CD4-positive, alpha-beta T cell treated with Interleukin-15 for 1 hour (primary cell): ENCODE measurements around the gene NEIL3.
A peak's percentile ranks its signal among the peaks of the same experiment; 100 is the strongest.
"Not testable (repeated sequence)": the region's sequence is repeated elsewhere in the genome, so short reads cannot be mapped to it uniquely, and the experiment has no call there.

Experiments
- DNase-seq: peaks from one replicate; pipeline ENCODE4 v3.0.0-alpha.2; 2020

NEIL3 gene

GRCh38 chr4:177302371-177303100 lies 7.1 kb upstream of the NEIL3 start:
- no peak for DNase-seq

- no peak for DNase-seq
These were observed 5.6 kb upstream of the NEIL3 start for GRCh38 chr4:177304094-177304493.

GRCh38 chr4:177304864-177305263 lies 4.8 kb upstream of the NEIL3 start:
- not testable (repeated sequence) for DNase-seq

- peak; percentile 30 for DNase-seq
These were observed 1.5 kb upstream of the NEIL3 start for GRCh38 chr4:177308125-177308524.

- no peak for DNase-seq
These were observed 690 bp upstream of the NEIL3 start for GRCh38 chr4:177308847-177309521.

GRCh38 chr4:177311589-177311988 lies 1.9 kb downstream of the NEIL3 start:
- no peak for DNase-seq

GRCh38 chr4:177313263-177313662 lies 3.6 kb downstream of the NEIL3 start:
- DNase-seq, result no peak

GRCh38 chr4:177315767-177316464 lies 6.2 kb downstream of the NEIL3 start:
- no peak for DNase-seq

- DNase-seq, result no peak
These were observed 11.0 kb downstream of the NEIL3 start for GRCh38 chr4:177320721-177321120.

- no peak for DNase-seq
These were observed 12.0 kb downstream of the NEIL3 start for GRCh38 chr4:177321647-177322046.

GRCh38 chr4:177322266-177322665 lies 12.6 kb downstream of the NEIL3 start:
- DNase-seq, result no peak

- no peak for DNase-seq
These were observed 13.2 kb downstream of the NEIL3 start for GRCh38 chr4:177322881-177323280.

GRCh38 chr4:177323416-177323815 lies 13.7 kb downstream of the NEIL3 start:
- no peak for DNase-seq

GRCh38 chr4:177332119-177332518 lies 22.4 kb downstream of the NEIL3 start:
- DNase-seq, result no peak

- no peak for DNase-seq
These were observed 30.1 kb downstream of the NEIL3 start for GRCh38 chr4:177339477-177340374.

GRCh38 chr4:177348348-177348747 lies 38.7 kb downstream of the NEIL3 start:
- DNase-seq, result no peak

GRCh38 chr4:177349191-177349590 lies 39.5 kb downstream of the NEIL3 start:
- DNase-seq, result no peak

- DNase-seq, result no peak
These were observed 42.1 kb downstream of the NEIL3 start for GRCh38 chr4:177351622-177352244.

GRCh38 chr4:177356206-177356605 lies 46.5 kb downstream of the NEIL3 start:
- DNase-seq, result no peak

GRCh38 chr4:177356921-177357320 lies 47.2 kb downstream of the NEIL3 start:
- DNase-seq, result no peak

- peak; percentile 17 for DNase-seq
These were observed 57.7 kb downstream of the NEIL3 start for GRCh38 chr4:177367336-177367735.

- DNase-seq, result no peak
These were observed 59.7 kb downstream of the NEIL3 start for GRCh38 chr4:177369372-177369771.
